Neuron (in vitro differentiated cells): ENCODE measurements around the gene RIT1.

ENCODE experiments used
- H2AFZ ChIP-seq: one replicate; pipeline ENCODE4 v1.6.1; 2013; ENCODE audit warnings: low read depth, mild to moderate bottlenecking, inconsistent platforms, low read length, moderate library complexity
- H3K27me3 ChIP-seq: one replicate; pipeline ENCODE4 v1.6.1; 2013; ENCODE audit warnings: low read length; ENCODE audit not compliant: insufficient read depth
- H3K36me3 ChIP-seq: one replicate; pipeline ENCODE4 v1.6.1; 2013; ENCODE audit warnings: low read length; ENCODE audit not compliant: insufficient read depth
- H3K4me1 ChIP-seq: one replicate; pipeline ENCODE4 v1.6.1; 2013; ENCODE audit warnings: low read length; ENCODE audit not compliant: insufficient read depth
- H3K4me3 ChIP-seq: 2 replicates; pipeline ENCODE4 v1.5.1; 2013; ENCODE audit warnings: mild to moderate bottlenecking, low read length, moderate library complexity
- H3K9me3 ChIP-seq: one replicate; pipeline ENCODE4 v1.6.1; 2013; ENCODE audit warnings: low read length

Gene RIT1

DNA sequence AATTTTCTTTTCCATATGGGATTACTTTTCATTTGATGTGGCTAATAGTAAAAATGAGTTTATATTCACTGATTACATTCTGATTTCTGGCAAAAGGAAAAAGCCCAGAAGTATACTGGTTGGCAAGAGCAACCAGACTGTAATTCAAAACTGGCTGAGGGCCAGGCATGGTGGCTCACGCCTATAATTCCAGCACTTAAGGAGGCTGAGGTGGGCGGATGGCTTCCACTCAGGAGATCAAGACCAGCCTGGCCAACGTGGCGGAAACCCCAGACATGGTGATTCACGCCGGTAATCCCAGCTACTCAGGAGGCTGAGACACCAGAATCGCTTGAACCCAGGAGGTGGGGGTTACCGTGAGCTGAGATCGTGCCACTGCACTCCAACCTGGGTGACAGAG is 37.3 kb downstream of the RIT1 start:
- Histone ChIP-seq H3K4me1 (peaks cover 13% of the 10 kb centered on the region), H3K4me3 (no peak overlapping the region), H3K36me3 (peaks cover 48% of the 10 kb centered on the region), H2AFZ (no peak overlapping the region), H3K9me3 (no peaks in the 10 kb centered on the region), H3K27me3 (no peaks in the 10 kb centered on the region)

DNA sequence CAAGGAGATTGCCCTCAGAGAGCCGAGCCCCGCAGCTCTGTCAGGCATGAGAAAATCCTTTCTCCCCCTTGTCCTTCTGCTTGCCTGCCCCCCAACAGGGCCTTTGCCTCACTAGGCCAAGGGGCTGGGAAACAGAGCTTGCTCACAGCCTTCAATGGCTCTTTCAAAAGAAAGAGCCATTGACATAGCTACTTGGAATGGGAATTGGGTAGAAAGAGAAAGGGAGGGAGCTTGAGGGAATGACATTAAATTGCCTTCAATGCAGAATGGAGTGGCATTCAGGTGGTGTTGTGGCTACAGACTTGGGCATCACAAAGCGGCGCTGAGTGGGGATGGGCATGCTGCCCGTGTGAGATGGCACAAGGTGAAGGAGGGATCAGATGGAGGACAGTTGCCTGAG is 38.6 kb downstream of the RIT1 start:
- Histone ChIP-seq H2AFZ (no peak overlapping the region), H3K4me3 (no peak overlapping the region), H3K27me3 (no peaks in the 10 kb centered on the region), H3K9me3 (no peaks in the 10 kb centered on the region), H3K4me1 (peaks cover 13% of the 10 kb centered on the region), H3K36me3 (peaks cover 54% of the 10 kb centered on the region)

DNA sequence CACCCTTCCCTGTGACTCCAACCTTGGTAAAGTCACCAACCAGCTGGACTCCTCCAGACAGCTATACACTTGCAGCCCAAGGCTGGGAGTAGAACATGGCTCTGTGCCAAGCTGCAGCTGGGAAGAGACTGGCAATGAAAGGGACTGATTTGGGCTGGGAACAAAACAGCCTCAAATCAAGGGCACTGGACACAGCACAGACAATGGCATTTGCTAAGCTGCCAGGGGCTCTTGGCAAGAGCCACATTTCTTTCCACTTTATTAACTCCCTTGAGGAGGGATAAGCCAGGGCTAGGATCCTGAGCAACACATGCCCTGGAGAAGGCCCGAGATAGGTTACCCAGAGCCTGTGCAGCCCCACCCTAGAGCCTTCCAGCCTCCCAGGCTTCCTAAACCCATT is 39.8 kb downstream of the RIT1 start:
- peaks cover 13% of the 10 kb centered on the region for H3K4me1 ChIP-seq
- no peak overlapping the region for H3K4me3 ChIP-seq
- H3K36me3 ChIP-seq: peaks cover 58% of the 10 kb centered on the region

DNA sequence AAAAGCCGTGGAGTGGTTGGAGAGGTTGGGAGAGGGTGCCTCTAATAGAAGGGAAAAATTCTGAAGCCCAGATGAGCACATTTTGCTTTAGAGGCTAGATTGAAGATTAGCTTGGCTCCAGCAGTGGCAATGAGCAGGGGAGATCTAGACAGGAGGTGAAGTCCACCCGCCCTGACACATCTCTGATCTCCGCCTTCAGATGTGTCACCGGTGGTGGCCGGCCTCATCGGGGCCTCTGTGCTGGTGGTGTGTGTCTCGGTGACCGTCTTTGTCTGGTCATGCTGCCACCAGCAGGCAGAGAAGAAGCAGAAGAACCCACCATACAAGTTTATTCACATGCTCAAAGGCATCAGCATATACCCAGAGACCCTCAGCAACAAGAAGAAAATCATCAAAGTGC is 43.4 kb downstream of the RIT1 start:
- Histone ChIP-seq H3K4me3 (no peak overlapping the region), H3K27me3 (no peaks in the 10 kb centered on the region), H2AFZ (no peak overlapping the region), H3K4me1 (peaks cover 12% of the 10 kb centered on the region), H3K36me3 (peaks cover 57% of the 10 kb centered on the region), H3K9me3 (no peaks in the 10 kb centered on the region)

More for the DNA sequence above, 39.8 kb downstream of the RIT1 start:
- Histone ChIP-seq H3K9me3 (no peaks in the 10 kb centered on the region), H3K27me3 (no peaks in the 10 kb centered on the region), H2AFZ (no peak overlapping the region)

DNA sequence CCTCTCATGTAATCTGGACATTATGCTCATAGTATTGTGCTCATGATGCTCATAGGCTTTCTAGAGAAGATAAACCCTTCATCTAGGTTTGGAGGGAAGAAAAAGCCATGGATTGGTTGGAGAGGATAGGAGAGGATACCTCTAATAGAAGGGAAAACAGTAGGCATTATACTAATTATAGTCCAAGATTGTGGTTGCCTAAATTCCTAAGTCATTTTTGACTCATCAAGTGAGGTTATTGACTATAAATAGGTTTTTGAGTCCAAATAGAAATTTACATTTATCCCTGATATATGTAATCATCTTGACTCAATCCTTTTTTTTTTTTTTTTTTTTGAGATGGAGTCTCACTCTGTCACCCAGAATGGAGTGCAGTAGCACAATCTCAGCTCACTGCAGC is 46.8 kb downstream of the RIT1 start:
- Histone ChIP-seq H3K36me3 (peaks cover 42% of the 10 kb centered on the region), H3K4me3 (no peak overlapping the region), H3K27me3 (no peaks in the 10 kb centered on the region), H3K9me3 (no peaks in the 10 kb centered on the region), H2AFZ (no peak overlapping the region), H3K4me1 (peaks cover 19% of the 10 kb centered on the region)

DNA sequence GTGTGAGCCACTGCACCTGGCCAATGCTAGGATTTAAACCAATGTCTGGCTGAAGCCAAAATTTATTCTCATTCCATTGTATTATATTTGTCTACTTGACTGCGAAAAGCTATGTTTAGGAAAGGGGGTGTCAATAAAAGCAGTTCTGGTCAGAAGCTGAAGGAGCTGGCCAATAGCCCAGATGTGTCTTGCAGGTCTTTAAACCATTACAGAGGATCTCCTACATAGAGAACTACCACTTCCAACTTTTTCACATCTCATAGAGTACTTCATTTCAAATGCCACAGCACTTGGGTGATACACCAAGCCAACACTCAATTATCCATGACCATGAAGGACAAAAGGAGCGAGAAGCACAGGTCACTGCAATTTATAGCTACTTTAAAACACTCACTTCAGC is 49.3 kb downstream of the RIT1 start:
- no peak overlapping the region for H2AFZ ChIP-seq
- peaks cover 21% of the 10 kb centered on the region for H3K36me3 ChIP-seq
- no peak overlapping the region for H3K4me3 ChIP-seq
- H3K4me1 ChIP-seq: peaks cover 19% of the 10 kb centered on the region
- no peaks in the 10 kb centered on the region for H3K27me3 ChIP-seq
- H3K9me3 ChIP-seq: no peaks in the 10 kb centered on the region

DNA sequence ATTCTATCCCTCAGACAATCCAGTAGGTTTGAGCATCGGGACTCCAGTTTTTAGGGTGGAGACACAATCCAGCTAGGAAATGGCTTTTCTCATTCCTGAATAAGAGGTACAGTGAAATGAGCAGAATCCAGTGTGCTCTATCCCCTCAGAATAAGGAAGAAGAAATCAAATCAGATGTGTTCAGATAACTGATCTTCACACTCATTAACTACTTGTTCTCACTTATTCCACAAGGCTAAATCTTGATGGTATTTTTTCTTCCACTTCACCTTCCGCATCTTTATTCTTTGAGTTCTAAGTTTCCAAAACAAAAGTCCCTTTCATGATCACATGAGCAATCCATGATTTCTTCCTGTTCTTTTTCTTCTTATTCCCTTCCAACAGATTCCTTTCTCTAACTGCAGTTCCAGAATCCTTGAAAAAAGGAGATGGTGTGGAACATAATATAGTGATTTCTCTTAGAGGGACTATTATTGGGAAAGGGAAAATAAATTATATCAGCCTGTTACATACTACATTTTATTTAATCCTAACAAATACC is 50.1 kb downstream of the RIT1 start:
- H3K4me1 ChIP-seq: peaks cover 23% of the 10 kb centered on the region
- H3K4me3 ChIP-seq: peak overlapping the region; percentile 75
- H3K9me3 ChIP-seq: no peaks in the 10 kb centered on the region
- peaks cover 17% of the 10 kb centered on the region for H3K36me3 ChIP-seq
- no peaks in the 10 kb centered on the region for H3K27me3 ChIP-seq
- no peak overlapping the region for H2AFZ ChIP-seq

DNA sequence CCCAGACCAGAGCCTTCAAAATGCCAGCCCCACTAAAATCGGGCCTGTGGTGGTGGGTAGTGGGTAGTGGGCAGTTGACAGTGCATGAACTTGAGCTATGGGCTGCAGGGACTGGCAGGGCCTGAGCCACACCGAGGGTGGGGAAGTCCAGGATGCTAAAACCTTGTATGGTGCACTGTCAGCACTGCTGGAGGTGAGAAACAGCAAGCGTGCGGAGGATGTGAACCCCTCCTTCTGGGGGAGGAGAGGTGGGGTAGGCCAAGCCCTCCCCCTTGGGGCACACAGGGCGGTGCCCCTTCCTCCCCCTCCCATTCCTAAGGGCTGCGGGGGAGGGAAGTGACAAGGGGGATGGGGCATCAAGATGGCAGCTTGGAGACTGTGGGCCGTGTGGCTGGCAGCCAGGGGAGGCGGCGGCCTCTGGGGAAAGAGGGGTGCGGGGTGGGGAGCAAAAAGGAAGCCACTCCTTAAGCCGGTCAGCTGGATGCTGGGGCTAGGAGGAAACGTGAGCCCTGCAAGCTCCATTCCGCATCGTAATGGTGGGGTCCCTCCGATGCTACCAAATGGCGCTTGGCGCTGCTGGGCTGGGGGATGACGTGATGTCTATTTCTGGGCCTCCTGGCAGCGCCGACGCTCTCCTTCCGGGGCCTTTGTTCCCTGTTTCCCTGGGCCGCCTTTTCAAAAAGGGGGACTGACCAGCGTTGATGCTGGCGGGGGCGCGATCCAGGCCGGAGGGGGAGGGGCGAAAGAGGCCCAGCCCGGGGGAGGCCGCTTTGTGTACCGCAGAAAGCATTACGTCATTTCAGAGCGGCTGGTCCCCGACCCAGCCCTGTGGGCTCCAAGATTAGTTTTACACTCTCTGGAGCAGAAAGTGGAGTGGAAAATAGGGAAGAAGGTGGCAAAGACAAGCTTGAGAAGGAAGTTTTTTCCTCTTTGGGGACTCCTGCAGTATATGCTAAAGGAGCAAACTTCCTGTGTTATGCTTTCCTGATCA is 51.0 kb downstream of the RIT1 start:
- Histone ChIP-seq H3K4me1 (peaks cover 25% of the 10 kb centered on the region), H3K9me3 (no peaks in the 10 kb centered on the region), H3K27me3 (no peaks in the 10 kb centered on the region), H3K4me3 (peak overlapping the region; percentile 75), H2AFZ (no peak overlapping the region), H3K36me3 (peaks cover 19% of the 10 kb centered on the region)

DNA sequence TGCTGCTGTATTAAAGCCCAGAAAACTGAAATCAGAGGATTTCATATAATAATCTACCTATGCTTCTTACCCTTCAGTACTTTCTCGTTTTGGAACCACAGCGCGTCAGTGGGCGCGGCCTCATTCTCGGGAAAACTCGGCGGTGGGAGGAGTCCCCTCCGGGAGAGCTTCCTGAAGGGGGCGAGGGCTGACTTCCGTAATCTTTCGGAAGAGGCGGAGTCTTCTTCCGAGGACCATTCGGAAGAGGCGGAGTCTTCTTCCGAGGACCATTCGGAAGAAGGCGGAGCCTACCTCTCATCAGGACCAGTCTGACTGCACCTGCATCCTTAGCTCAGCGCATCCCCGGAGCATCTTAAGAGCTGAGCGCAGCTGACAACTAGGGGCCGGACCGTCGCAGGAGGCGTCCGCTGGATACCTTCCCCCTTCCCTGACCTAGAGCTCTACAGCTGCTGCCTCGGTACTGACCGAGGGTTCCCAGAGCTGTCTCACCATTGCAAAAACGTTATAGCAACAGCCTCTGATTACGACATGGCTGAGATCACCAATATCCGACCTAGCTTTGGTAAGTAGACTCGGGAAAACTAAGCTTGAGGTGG is 51.8 kb downstream of the RIT1 start, which contains the start of gene SYT11:
Gene SYT11, plus strand, starts transcription at position 334 of the 596 bp plus-strand sequence. Its CDS starts 195 bp downstream, at position 529.
- Histone ChIP-seq H2AFZ (peak within 1 kb of the TSS; percentile 62), H3K36me3 (peaks cover 24% of the 10 kb centered on the region), H3K27me3 (no peaks in the 10 kb centered on the region), H3K4me1 (peaks cover 25% of the 10 kb centered on the region), H3K9me3 (no peaks in the 10 kb centered on the region), H3K4me3 (peak within 1 kb of the TSS; percentile 75)

DNA sequence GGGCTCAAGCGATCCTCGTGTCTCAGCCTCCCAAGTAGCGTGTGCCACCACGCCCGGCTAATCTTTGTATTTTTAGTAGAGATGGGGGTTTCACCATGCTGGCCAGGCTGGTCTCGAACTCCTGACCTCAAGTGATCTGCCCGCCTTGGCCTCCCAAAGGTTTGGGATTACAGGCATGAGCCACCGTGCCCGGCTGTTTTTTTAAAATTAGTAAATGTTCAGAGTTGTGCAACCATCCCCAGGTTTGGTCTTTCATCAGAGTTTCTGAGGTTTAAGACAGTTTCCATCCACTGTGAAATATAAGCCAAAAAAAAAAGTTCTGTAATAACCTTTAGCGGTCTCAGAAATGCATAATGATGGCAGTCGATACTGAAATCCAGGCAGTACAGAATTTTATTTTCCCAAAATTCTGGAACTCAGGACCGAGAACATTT is 52.3 kb downstream of the RIT1 start:
- peaks cover 25% of the 10 kb centered on the region for H3K4me1 ChIP-seq
- H3K9me3 ChIP-seq: no peaks in the 10 kb centered on the region
- peak overlapping the region; percentile 75 for H3K4me3 ChIP-seq
- peaks cover 26% of the 10 kb centered on the region for H3K36me3 ChIP-seq
- peak overlapping the region; percentile 62 for H2AFZ ChIP-seq
- H3K27me3 ChIP-seq: no peaks in the 10 kb centered on the region

DNA sequence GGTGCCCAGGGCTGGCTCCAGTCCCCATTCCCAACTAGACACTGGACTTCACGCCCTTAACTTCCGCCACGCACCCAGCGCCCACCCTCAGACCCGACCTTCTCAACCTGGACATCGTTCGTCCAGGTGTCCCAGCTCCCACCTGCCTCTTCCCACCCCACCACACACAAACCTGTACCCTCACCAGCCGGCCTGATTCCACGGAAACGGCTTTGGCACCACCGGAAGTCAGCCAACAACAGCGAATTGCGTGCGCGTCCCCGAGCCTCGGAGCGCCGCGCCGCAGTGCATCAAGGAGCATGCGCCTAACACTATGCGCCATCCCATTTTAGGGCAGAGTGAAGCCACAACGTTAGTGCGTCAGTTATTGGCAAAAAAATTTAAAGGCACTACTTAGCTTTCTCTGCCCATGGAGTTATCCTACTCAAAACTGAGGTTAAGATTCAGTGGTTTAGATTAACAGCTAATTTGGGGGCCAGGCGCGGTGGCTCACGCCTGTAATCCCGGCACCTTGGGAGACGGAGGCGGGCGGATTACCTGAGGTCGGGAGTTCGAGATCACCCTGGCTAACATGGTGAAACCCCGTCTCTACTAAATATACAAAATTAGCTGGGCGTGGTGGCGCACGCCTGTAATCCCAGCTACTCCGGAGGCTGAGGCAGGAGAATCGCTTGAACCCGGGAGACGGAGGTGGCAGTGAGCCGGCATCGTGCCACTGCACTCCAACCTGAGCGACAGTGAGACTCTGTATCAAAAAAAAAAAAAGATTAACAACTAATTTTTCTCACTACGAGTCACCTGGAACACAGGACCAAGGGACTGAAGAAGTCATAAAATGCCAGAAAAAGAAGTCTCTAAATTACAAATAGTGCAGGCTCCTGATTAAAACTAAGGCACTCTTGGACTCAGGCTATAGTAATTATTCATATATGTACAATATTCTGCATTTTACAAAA is 53.9 kb downstream of the RIT1 start, which contains the start of gene GON4L:
Gene GON4L, minus strand, starts transcription at position 240 of the 956 bp plus-strand sequence. CDS start 3,434 bp downstream, outside the sequence.
- H2AFZ ChIP-seq: no peak within 1 kb of the TSS
- no peaks in the 10 kb centered on the region for H3K9me3 ChIP-seq
- H3K27me3 ChIP-seq: no peaks in the 10 kb centered on the region
- H3K36me3 ChIP-seq: peaks cover 33% of the 10 kb centered on the region
- peak within 1 kb of the TSS; percentile 90 for H3K4me3 ChIP-seq
- H3K4me1 ChIP-seq: peaks cover 24% of the 10 kb centered on the region

DNA sequence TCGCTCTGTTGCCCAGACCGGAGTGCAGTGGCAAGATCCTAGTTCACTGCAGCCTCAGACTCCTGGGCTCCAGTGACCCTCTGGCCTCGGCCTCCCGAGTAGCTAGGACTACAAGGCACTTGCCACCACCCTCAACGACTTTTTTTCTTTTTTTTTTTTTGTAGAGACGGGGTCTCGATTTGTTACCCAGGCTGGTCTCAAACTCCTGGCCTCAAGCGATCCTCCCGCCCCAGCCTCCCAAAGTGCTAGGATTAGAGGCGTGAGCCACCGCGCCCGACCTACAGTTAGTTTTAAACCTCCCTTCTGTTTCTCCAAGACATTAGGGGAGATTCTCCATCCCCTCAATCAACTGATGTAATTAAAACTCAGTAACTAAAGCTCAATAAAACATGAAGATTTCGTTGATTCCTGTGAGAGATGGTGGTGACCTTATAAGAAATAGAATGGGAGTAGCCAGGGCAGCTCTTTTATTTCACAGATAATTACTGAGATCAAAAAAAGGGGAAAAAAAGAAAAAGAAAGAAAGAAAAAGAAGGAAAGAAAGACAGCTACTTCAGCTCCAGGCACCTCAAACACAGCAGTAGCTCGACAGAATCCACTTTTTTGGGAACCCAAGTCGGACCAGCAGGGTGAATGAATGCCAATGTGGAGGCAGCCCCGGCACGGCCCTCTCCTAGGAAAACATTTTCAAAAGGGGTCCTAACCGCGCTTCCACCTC is 54.7 kb downstream of the RIT1 start:
- H3K9me3 ChIP-seq: no peaks in the 10 kb centered on the region
- H3K4me3 ChIP-seq: peak overlapping the region; percentile 90
- no peaks in the 10 kb centered on the region for H3K27me3 ChIP-seq

More for the DNA sequence above, 54.7 kb downstream of the RIT1 start:
- peaks cover 35% of the 10 kb centered on the region for H3K36me3 ChIP-seq
- no peak overlapping the region for H2AFZ ChIP-seq
- peaks cover 18% of the 10 kb centered on the region for H3K4me1 ChIP-seq
